SK-N-SH (cell line): ENCODE measurements around the gene POU2AF2. TPM values are rescaled to one million over a fixed set of nuclear protein-coding genes. Genes with fewer than 3 reads are reported as not detected.

Experiments used
- CTCF ChIA-PET: fragments of 300-600, 350-600 bp; formaldehyde crosslinking; extraction: SDS; loops from one replicate; lab custom pipeline; 2021; lab: Yijun Ruan, JAX
- POLR2A ChIA-PET: fragments of 350-600 bp; sonication (Branson Sonifier 250); formaldehyde crosslinking; extraction: SDS; loops from one replicate; lab custom pipeline; 2020; ENCODE audit warnings: antibody characterized with exemption, inconsistent platforms; lab: Yijun Ruan, JAX
- DNase-seq: peaks from one replicate; pipeline ENCODE4 v3.0.0; 2012
- H2AFZ ChIP-seq: fragments of 200-600 bp; sonication (generic); 2 replicates; pipeline ENCODE4 v1.8.1; 2016; ENCODE audit warnings: antibody characterized with exemption, mild to moderate bottlenecking, low read depth
- H3F3A ChIP-seq: fragments of 200-600 bp; sonication (generic); replicated peaks from 2 replicates; pipeline ENCODE3; 2016; ENCODE audit warnings: antibody characterized with exemption, mild to moderate bottlenecking; ENCODE audit not compliant: insufficient read depth
- H3K27ac ChIP-seq, 2 experiments: fragments of 200-500 bp in 1 of 2; fragments of 200-600 bp in 1 of 2; sonication (Bioruptor generic) in 1 of 2; sonication (generic), shearing (Covaris generic) in 1 of 2; 2 replicates each; pipeline versions ENCODE4 v1.5.1 to v1.6.1; 2014 to 2016; ENCODE audit warnings: low read depth in 2 of 2, inconsistent platforms in 1 of 2, low read length in 1 of 2, mild to moderate bottlenecking in 1 of 2, mixed read lengths in 1 of 2
- H3K27me3 ChIP-seq: fragments of 200-600 bp; sonication (generic), shearing (Covaris generic); 2 replicates; pipeline ENCODE4 v1.6.1; 2016; ENCODE audit warnings: mixed run types; ENCODE audit not compliant: insufficient read depth
- H3K36me3 ChIP-seq, 2 experiments: fragments of 200-500 bp in 1 of 2; fragments of 200-600 bp in 1 of 2; sonication (Bioruptor generic) in 1 of 2; sonication (generic) in 1 of 2; replicated peaks in 1 of 2; 2 replicates each; pipeline versions ENCODE3 to v1.5.1; 2014 to 2016; ENCODE audit warnings: low read length in 1 of 2, mild to moderate bottlenecking in 1 of 2; ENCODE audit not compliant: insufficient read depth in 2 of 2, control insufficient read depth in 1 of 2
- H3K4me1 ChIP-seq, 2 experiments: fragments of 200-500 bp in 1 of 2; fragments of 200-600 bp in 1 of 2; sonication (Bioruptor generic) in 1 of 2; sonication (generic), shearing (Covaris generic) in 1 of 2; 2 replicates each; pipeline versions ENCODE4 v1.5.1 to v1.6.1; 2014 to 2016; ENCODE audit warnings: low read depth in 1 of 2, low read length in 1 of 2, mixed run types in 1 of 2; ENCODE audit not compliant: insufficient read depth in 2 of 2, control insufficient read depth in 1 of 2
- H3K4me2 ChIP-seq: fragments of 200-600 bp; sonication (generic), shearing (Covaris generic); 2 replicates; pipeline ENCODE4 v1.6.1; 2017; ENCODE audit warnings: mixed run types
- H3K4me3 ChIP-seq, 2 experiments: fragments of 200-500 bp in 1 of 2; fragments of 200-600 bp in 1 of 2; sonication (Bioruptor generic) in 1 of 2; sonication (generic), shearing (Covaris generic) in 1 of 2; 2 replicates each; pipeline versions ENCODE4 v1.5.1 to v1.8.1; 2014 to 2016; ENCODE audit warnings: low read depth in 2 of 2, inconsistent platforms in 1 of 2, low read length in 1 of 2, mild to moderate bottlenecking in 1 of 2, mixed read lengths in 1 of 2, moderate library complexity in 1 of 2
- H3K79me2 ChIP-seq: fragments of 200-600 bp; sonication (generic); 2 replicates; pipeline ENCODE4 v1.8.1; 2017; ENCODE audit warnings: mild to moderate bottlenecking; ENCODE audit not compliant: insufficient read depth
- H3K9ac ChIP-seq: fragments of 200-600 bp; sonication (generic); 2 replicates; pipeline ENCODE4 v1.6.1; 2017; ENCODE audit warnings: mixed run types
- H3K9me2 ChIP-seq: fragments of 200-600 bp; sonication (generic); 2 replicates; pipeline ENCODE4 v1.6.1; 2017; ENCODE audit warnings: mixed run types
- H3K9me3 ChIP-seq: fragments of 200-600 bp; sonication (generic); 2 replicates; pipeline ENCODE4 v1.6.1; 2017; ENCODE audit warnings: mixed run types, mild to moderate bottlenecking, moderate library complexity
- H4K20me1 ChIP-seq: fragments of 200-600 bp; sonication (generic); 2 replicates; pipeline ENCODE4 v1.6.1; 2017; ENCODE audit warnings: mild to moderate bottlenecking, mixed run types; ENCODE audit not compliant: insufficient read depth
- FOSL2 ChIP-seq: IDR thresholded peaks from 2 replicates; pipeline ENCODE4 v1.4.0; 2012; ENCODE audit warnings: low read depth, mild to moderate bottlenecking, moderate library complexity, borderline replicate concordance
- GABPA ChIP-seq: IDR thresholded peaks from 2 replicates; pipeline ENCODE4 v1.4.0; 2012; ENCODE audit warnings: low read depth, mild to moderate bottlenecking
- IRF3 ChIP-seq: fragments of 150-350 bp; IDR thresholded peaks from 2 replicates; pipeline ENCODE4 v1.6.1; 2016; ENCODE audit warnings: mild to moderate bottlenecking, low read depth, low read length
- MEF2A ChIP-seq: IDR thresholded peaks from 2 replicates; pipeline ENCODE4 v1.4.0; 2012; ENCODE audit warnings: low read depth, borderline replicate concordance
- MXI1 ChIP-seq: IDR thresholded peaks from 2 replicates; pipeline ENCODE4 v1.6.1; 2012; ENCODE audit warnings: mild to moderate bottlenecking, low read depth, low read length, improper control_type of control experiment
- NFIC ChIP-seq: IDR thresholded peaks from 2 replicates; pipeline ENCODE4 v1.4.0; 2012; ENCODE audit warnings: borderline replicate concordance
- NRF1 ChIP-seq: IDR thresholded peaks from 2 replicates; pipeline ENCODE4 v1.6.1; 2012; ENCODE audit warnings: low read depth, mild to moderate bottlenecking, low read length
- RAD21 ChIP-seq: IDR thresholded peaks from 2 replicates; pipeline ENCODE4 v1.6.1; 2012; ENCODE audit warnings: mild to moderate bottlenecking, low read length
- RXRA ChIP-seq: IDR thresholded peaks from 2 replicates; pipeline ENCODE4 v1.4.0; 2012; ENCODE audit warnings: low read depth, mild to moderate bottlenecking, borderline replicate concordance
- TCF12 ChIP-seq: IDR thresholded peaks from 2 replicates; pipeline ENCODE4 v1.4.0; 2012
- USF1 ChIP-seq: IDR thresholded peaks from 2 replicates; pipeline ENCODE4 v1.4.0; 2012; ENCODE audit warnings: low read depth, borderline replicate concordance
- YY1 ChIP-seq: IDR thresholded peaks from 2 replicates; pipeline ENCODE4 v1.4.0; 2012; ENCODE audit warnings: low read depth, mild to moderate bottlenecking
- WGBS: methylation state at CpG from one replicate; pipeline ENCODE4 v1.1.6; 2017; ENCODE audit warnings: low lambda C conversion rate; 5-methylcytosine and 5-hydroxymethylcytosine counted together
- polyA plus RNA-seq, 3 experiments: library from polyadenylated mRNA; depleted of rRNA; stranded (reverse); fragments of >200 nt; gene quantifications; 2 replicates each; pipeline ENCODE4 v1.2.3, GENCODE V29; 2012
- TF ChIP-seq, protein P1 (sequence below): fragments of 200-600 bp; sonication (generic); IDR thresholded peaks from 2 replicates; pipeline ENCODE4 v1.6.1; 2017; ENCODE audit warnings: antibody characterized with exemption, mild to moderate bottlenecking, moderate library complexity
- TF ChIP-seq, protein P2 (sequence below): IDR thresholded peaks from 2 replicates; pipeline ENCODE4 v1.6.1; 2012; ENCODE audit warnings: mild to moderate bottlenecking, low read depth, low read length, moderate library complexity
- TF ChIP-seq, protein P3 (sequence below): IDR thresholded peaks from 2 replicates; pipeline ENCODE4 v1.4.0; 2012; ENCODE audit warnings: low read depth, borderline replicate concordance

Gene POU2AF2
- polyA plus RNA-seq, 1 of the 3 experiments (the other 2 are of a cell fraction), result 0.15 TPM

DNA sequence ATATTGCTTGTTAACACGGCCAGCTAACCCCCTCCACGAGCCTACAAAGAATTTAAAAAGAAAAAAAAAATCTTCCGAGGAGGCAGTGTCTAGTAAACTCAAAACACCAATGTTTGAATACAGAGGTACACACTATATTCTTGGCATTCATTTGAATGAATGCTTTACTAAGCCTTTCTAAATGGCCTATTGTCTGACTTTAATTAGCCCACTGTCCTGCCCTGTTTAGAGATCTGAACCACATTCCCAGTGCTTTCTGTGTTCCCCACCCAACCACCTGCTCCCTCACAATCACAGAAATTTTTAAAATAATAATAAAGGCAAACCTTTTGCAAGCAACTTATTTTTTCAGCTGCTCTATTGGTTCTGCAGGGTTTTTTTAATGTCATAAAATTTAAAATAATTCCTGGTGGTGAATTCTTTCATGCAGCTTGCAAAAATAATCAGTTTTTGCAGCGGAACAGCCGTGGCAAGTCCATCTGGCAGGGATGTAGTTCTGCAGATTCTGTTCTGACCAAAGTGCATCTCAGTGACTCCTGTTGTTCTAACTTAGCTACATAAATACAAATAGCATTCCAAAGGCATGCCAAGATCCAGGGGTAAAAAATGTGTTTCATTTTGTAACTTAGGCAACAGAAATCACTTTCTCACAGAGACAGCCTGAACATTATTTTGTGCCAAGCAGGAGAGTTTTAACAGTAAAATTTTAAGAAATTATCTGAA is 23.8 kb downstream of the POU2AF2 start:
- H3K4me1 ChIP-seq, result no peaks in the 10 kb centered on the region
- H3K9me3 ChIP-seq, result no peaks in the 10 kb centered on the region
- ChIA-PET POLR2A (no interaction called here), CTCF (interaction anchor here (1.1 to 4.3 kb wide), 3 partner anchors 14 to 177 kb away, joined by 5 to 27 read pairs (median 5); no protein-coding TSS in a partner anchor)
- no peak for DNase-seq
- no peak overlapping the region for H2AFZ ChIP-seq
- H3K79me2 ChIP-seq, result no peaks in the 10 kb centered on the region
- no peaks in the 10 kb centered on the region for H4K20me1 ChIP-seq
- TF ChIP-seq IRF3, result no peak
- H3K9me2 ChIP-seq, result no peaks in the 10 kb centered on the region
- no peak overlapping the region for H3K9ac ChIP-seq
- no peak overlapping the region for H3K4me3 ChIP-seq
- no peak overlapping the region for H3K27ac ChIP-seq
- no peaks in the 10 kb centered on the region for H3F3A ChIP-seq
- no peak overlapping the region for H3K4me2 ChIP-seq
- 34% methylated on average over 5 of the region's 5 CpGs for WGBS
- H3K27me3 ChIP-seq, result no peaks in the 10 kb centered on the region; the same call in none of the 2 replicates
- H3K36me3 ChIP-seq, result no peaks in the 10 kb centered on the region

GRCh38 chr11:111272420-111272819 is 26.9 kb downstream of the POU2AF2 start:
- no peaks in the 10 kb centered on the region for H3F3A ChIP-seq
- no peaks in the 10 kb centered on the region for H3K9me3 ChIP-seq
- DNase-seq, result no peak
- no peaks in the 10 kb centered on the region for H3K4me1 ChIP-seq
- H4K20me1 ChIP-seq, result no peaks in the 10 kb centered on the region
- WGBS, result 46% methylated on average over 3 of the region's 3 CpGs
- CTCF ChIA-PET, result interaction anchor here (1.0 to 1.8 kb wide), 2 partner anchors 10 to 42 kb away, joined by 3 to 8 read pairs; no protein-coding TSS in a partner anchor
- H3K9me2 ChIP-seq, result no peaks in the 10 kb centered on the region
- H3K4me2 ChIP-seq, result no peak overlapping the region
- no peaks in the 10 kb centered on the region for H3K79me2 ChIP-seq
- no peak overlapping the region for H3K4me3 ChIP-seq
- H3K36me3 ChIP-seq, result no peaks in the 10 kb centered on the region
- no peak overlapping the region for H2AFZ ChIP-seq
- POLR2A ChIA-PET, result no interaction called here
- peaks cover 6% of the 10 kb centered on the region for H3K27me3 ChIP-seq
- H3K27ac ChIP-seq, result no peak overlapping the region
- H3K9ac ChIP-seq, result no peak overlapping the region
- TF ChIP-seq IRF3 (no peak), RAD21 (no peak), RXRA (no peak), GABPA (no peak), YY1 (no peak), MEF2A (no peak), USF1 (no peak), NRF1 (no peak), NFIC (no peak), TCF12 (no peak), FOSL2 (no peak), MXI1 (no peak)
- TF ChIP-seq, protein P1, sequence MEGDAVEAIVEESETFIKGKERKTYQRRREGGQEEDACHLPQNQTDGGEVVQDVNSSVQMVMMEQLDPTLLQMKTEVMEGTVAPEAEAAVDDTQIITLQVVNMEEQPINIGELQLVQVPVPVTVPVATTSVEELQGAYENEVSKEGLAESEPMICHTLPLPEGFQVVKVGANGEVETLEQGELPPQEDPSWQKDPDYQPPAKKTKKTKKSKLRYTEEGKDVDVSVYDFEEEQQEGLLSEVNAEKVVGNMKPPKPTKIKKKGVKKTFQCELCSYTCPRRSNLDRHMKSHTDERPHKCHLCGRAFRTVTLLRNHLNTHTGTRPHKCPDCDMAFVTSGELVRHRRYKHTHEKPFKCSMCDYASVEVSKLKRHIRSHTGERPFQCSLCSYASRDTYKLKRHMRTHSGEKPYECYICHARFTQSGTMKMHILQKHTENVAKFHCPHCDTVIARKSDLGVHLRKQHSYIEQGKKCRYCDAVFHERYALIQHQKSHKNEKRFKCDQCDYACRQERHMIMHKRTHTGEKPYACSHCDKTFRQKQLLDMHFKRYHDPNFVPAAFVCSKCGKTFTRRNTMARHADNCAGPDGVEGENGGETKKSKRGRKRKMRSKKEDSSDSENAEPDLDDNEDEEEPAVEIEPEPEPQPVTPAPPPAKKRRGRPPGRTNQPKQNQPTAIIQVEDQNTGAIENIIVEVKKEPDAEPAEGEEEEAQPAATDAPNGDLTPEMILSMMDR, result no peak
- TF ChIP-seq, protein P2, sequence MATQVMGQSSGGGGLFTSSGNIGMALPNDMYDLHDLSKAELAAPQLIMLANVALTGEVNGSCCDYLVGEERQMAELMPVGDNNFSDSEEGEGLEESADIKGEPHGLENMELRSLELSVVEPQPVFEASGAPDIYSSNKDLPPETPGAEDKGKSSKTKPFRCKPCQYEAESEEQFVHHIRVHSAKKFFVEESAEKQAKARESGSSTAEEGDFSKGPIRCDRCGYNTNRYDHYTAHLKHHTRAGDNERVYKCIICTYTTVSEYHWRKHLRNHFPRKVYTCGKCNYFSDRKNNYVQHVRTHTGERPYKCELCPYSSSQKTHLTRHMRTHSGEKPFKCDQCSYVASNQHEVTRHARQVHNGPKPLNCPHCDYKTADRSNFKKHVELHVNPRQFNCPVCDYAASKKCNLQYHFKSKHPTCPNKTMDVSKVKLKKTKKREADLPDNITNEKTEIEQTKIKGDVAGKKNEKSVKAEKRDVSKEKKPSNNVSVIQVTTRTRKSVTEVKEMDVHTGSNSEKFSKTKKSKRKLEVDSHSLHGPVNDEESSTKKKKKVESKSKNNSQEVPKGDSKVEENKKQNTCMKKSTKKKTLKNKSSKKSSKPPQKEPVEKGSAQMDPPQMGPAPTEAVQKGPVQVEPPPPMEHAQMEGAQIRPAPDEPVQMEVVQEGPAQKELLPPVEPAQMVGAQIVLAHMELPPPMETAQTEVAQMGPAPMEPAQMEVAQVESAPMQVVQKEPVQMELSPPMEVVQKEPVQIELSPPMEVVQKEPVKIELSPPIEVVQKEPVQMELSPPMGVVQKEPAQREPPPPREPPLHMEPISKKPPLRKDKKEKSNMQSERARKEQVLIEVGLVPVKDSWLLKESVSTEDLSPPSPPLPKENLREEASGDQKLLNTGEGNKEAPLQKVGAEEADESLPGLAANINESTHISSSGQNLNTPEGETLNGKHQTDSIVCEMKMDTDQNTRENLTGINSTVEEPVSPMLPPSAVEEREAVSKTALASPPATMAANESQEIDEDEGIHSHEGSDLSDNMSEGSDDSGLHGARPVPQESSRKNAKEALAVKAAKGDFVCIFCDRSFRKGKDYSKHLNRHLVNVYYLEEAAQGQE, result no peak
- TF ChIP-seq, protein P3, sequence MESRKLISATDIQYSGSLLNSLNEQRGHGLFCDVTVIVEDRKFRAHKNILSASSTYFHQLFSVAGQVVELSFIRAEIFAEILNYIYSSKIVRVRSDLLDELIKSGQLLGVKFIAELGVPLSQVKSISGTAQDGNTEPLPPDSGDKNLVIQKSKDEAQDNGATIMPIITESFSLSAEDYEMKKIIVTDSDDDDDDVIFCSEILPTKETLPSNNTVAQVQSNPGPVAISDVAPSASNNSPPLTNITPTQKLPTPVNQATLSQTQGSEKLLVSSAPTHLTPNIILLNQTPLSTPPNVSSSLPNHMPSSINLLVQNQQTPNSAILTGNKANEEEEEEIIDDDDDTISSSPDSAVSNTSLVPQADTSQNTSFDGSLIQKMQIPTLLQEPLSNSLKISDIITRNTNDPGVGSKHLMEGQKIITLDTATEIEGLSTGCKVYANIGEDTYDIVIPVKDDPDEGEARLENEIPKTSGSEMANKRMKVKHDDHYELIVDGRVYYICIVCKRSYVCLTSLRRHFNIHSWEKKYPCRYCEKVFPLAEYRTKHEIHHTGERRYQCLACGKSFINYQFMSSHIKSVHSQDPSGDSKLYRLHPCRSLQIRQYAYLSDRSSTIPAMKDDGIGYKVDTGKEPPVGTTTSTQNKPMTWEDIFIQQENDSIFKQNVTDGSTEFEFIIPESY, result no peak
